Gastrocnemius medialis (tissue), 4 donors: Measurements from ENCODE around the gene NUDCD3. TPM values are rescaled to one million over a fixed set of nuclear protein-coding genes. Genes with fewer than 3 reads are reported as not detected.

Source experiments
- ATAC-seq, 2 donors: fragments of 150-250 bp; one replicate each; pipeline ENCODE4 v1.9.1; 2016
- DNase-seq, 2 donors: peaks; one replicate each; pipeline ENCODE4 v3.0.0-alpha.2; 2019
- H3K27ac ChIP-seq, 4 donors: fragments of 200-600 bp; sonication (generic); 1 replicate in 1 of 4; 2 replicates in 3 of 4; pipeline ENCODE4 v1.5.1; 2016 to 2018; ENCODE audit warnings: mild to moderate bottlenecking in 2 of 4, moderate library complexity in 1 of 4
- H3K27me3 ChIP-seq, 3 donors: fragments of 200-600 bp; sonication (generic) in 2 of 3; 1 replicate in 1 of 3; 2 replicates in 2 of 3; pipeline versions ENCODE4 v1.5.1 to v1.6.0; 2016 to 2019; ENCODE audit warnings: mild to moderate bottlenecking in 1 of 3, moderate library complexity in 1 of 3
- H3K36me3 ChIP-seq, 2 donors: fragments of 200-600 bp; sonication (generic) in 1 of 2; one replicate each; pipeline ENCODE4 v1.5.1; 2017 to 2018
- H3K4me1 ChIP-seq, 2 donors: fragments of 200-600 bp; sonication (generic) in 1 of 2; one replicate each; pipeline ENCODE4 v1.5.1; 2016 to 2017; ENCODE audit warnings: mild to moderate bottlenecking in 2 of 2
- H3K4me3 ChIP-seq, 4 donors: fragments of 200-600 bp; sonication (generic) in 3 of 4; 1 replicate in 1 of 4; 2 replicates in 3 of 4; pipeline ENCODE4 v1.5.1; 2016 to 2019; ENCODE audit warnings: mild to moderate bottlenecking in 2 of 4
- H3K9me3 ChIP-seq, 3 donors: fragments of 200-600 bp; sonication (generic) in 2 of 3; 1 replicate in 1 of 3; 2 replicates in 2 of 3; pipeline ENCODE4 v1.5.1; 2016 to 2019
- CTCF ChIP-seq, 5 experiments: fragments of 450-650 bp in 3 of 5; fragments of 200-600 bp in 2 of 5; sonication (generic) in 2 of 5; IDR thresholded peaks in 4 of 5; conservative IDR thresholded peaks in 1 of 5; 1 replicate in 4 of 5; 2 replicates in 1 of 5; pipeline ENCODE4 v1.5.1; 2016 to 2019; ENCODE audit warnings: antibody characterized with exemption in 5 of 5, mild to moderate bottlenecking in 3 of 5, moderate library complexity in 3 of 5
- POLR2A ChIP-seq, 2 donors: fragments of 450-650 bp; IDR thresholded peaks; one replicate each; pipeline ENCODE4 v1.6.1; 2017; ENCODE audit warnings: antibody characterized with exemption in 2 of 2, mild to moderate bottlenecking in 2 of 2, moderate library complexity in 2 of 2
- in situ Hi-C, 4 donors: fragments of 200-750 bp; cut with MboI; loops; one replicate each; pipeline versions ENCODE4 v1.15.0 to v1.8.0; 2017; ENCODE audit warnings: low sequenced_read_pairs in 4 of 4
- intact Hi-C: fragments of 100-400 bp; cut with DNase I; formaldehyde crosslinking; loops from one replicate; pipeline ENCODE4 v1.15.1; 2023; ENCODE audit warnings: low total_unique reads
- total RNA-seq, 4 donors: library from RNA; depleted of rRNA; stranded (reverse); fragments of >200 nt; gene quantifications; one replicate each; pipeline versions ENCODE4 v1.1.0 to v1.2.3, GENCODE V29; 2016

Gene NUDCD3
- total RNA-seq, 4 donors from 2014 or later, result 76.2 to 93.4 (median 77.0) TPM

DNA sequence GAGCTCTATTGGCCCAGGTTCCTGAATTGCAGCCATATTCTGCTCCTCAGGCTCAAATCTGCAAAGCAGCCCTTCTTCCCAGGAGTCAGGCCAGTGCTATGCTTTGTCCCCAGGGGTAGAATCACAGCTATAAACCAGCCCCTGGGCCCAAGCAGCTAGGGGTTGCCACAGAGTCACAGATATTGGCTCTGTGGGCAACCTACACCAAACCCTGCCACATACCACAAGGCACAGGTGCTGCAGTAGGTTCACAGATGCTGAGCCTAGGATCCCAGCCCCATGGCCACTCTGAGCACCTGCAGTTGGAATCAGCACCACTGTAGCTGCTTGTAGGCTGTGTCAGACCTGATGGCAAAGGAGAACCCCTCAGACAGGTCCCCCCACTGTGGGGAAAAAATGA, 122.0 kb downstream of the NUDCD3 start:
- in situ Hi-C loops, result no loop called here
- TF ChIP-seq POLR2A (IDR thresholded peaks at IDR 0.05) (no peak), CTCF (IDR thresholded peaks at IDR 0.05 in 4 of 5, conservative IDR thresholded peaks at IDR 0.05 in 1 of 5) (no peak)
- ATAC-seq (no peak), DNase-seq (no peak)
- no peaks in the 10 kb centered on the region for H3K36me3 ChIP-seq
- intact Hi-C loops, result no loop called here
- H3K27me3 ChIP-seq, result peaks cover 0 to 3% (median 0%) of the 10 kb centered on the region in 3 donors
- no peaks in the 10 kb centered on the region for H3K4me1 ChIP-seq
- no peak overlapping the region for H3K27ac ChIP-seq
- no peak overlapping the region for H3K4me3 ChIP-seq
- H3K9me3 ChIP-seq, result no peaks in the 10 kb centered on the region

GRCh38 chr7:44367475-44368043, 122.9 kb downstream of the NUDCD3 start:
- intact Hi-C loops, result no loop called here
- Histone ChIP-seq H3K4me1 (no peaks in the 10 kb centered on the region), H3K27me3 (peaks cover 0 to 3% (median 0%) of the 10 kb centered on the region in 3 donors), H3K27ac (no peak overlapping the region), H3K36me3 (no peaks in the 10 kb centered on the region), H3K9me3 (no peaks in the 10 kb centered on the region), H3K4me3 (no peak overlapping the region)
- in situ Hi-C loops, result no loop called here
- TF ChIP-seq POLR2A (IDR thresholded peaks at IDR 0.05), result no peak
- no peak for TF ChIP-seq CTCF (IDR thresholded peaks at IDR 0.05 in 4 of 5, conservative IDR thresholded peaks at IDR 0.05 in 1 of 5)
- DNase-seq, result no peak
- no peak for ATAC-seq

DNA sequence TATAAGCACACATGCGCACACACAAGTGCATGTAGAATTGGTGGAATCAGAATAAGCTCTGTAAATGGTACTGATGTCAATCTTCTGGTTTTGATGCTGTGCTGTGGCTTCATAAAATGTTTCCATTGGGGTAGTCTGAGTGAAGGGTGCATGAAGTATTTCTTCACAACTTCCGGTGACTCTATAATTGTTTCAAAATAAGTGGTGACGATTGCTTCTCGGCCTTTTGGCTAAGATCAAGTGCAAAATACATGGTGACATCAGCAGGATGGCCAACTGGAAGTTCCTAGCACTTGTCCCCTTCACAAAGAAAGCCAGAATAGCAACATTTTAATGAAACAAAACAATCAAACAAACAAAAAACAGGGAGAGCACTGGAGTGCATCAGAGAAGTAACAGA, 123.5 kb downstream of the NUDCD3 start:
- intact Hi-C loops, result no loop called here
- in situ Hi-C loops, result no loop called here
- no peak for ATAC-seq

DNA sequence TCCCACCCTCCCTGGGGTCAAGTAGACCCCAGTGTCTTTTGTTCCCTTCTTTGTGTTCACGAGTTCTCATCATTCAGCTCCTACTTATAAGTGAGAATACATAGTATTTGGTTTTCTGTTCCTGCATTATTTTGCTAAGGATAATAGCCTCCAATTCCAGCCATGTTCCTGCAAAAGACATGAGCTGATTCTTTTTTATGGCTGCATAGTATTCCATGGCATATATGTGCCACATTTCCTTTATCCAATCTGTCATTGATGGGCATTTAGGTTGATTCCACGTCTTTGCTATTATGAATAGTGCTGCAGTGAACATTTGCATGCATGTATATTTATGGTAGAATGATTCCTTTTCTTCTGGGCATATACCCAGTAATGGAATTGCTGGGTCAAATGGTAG, 136.8 kb downstream of the NUDCD3 start:
- Histone ChIP-seq H3K27ac (no peak overlapping the region), H3K9me3 (no peaks in the 10 kb centered on the region), H3K4me3 (no peak overlapping the region), H3K4me1 (peaks cover 4 to 6% of the 10 kb centered on the region in 2 donors), H3K36me3 (no peaks in the 10 kb centered on the region), H3K27me3 (no peaks in the 10 kb centered on the region)
- ATAC-seq (no peak), DNase-seq (no peak)
- intact Hi-C loops (no loop called here), in situ Hi-C loops (no loop called here)
- TF ChIP-seq POLR2A (IDR thresholded peaks at IDR 0.05) (no peak), CTCF (IDR thresholded peaks at IDR 0.05 in 4 of 5, conservative IDR thresholded peaks at IDR 0.05 in 1 of 5) (no peak)

More for the DNA sequence above, 123.5 kb downstream of the NUDCD3 start:
- no peak for DNase-seq
- Histone ChIP-seq H3K36me3 (no peaks in the 10 kb centered on the region), H3K4me3 (no peak overlapping the region), H3K27me3 (peaks cover 0 to 3% (median 0%) of the 10 kb centered on the region in 3 donors), H3K4me1 (no peaks in the 10 kb centered on the region), H3K9me3 (no peaks in the 10 kb centered on the region), H3K27ac (no peak overlapping the region)
- TF ChIP-seq POLR2A (IDR thresholded peaks at IDR 0.05) (no peak), CTCF (IDR thresholded peaks at IDR 0.05 in 4 of 5, conservative IDR thresholded peaks at IDR 0.05 in 1 of 5) (no peak)
